Measurements from ENCODE around the gene WWOX.

Gene WWOX

GRCh38 chr16:78903843-78904242 lies 804.4 kb downstream of the WWOX start:
- H3K9me2 ChIP-seq (replicated peaks; ENCODE audit: insufficient read depth, low read length), result no peaks in the 10 kb centered on the region
- no peak overlapping the region for H2AFZ ChIP-seq (ENCODE audit: low read length)
- no peaks in the 10 kb centered on the region for H4K20me1 ChIP-seq (ENCODE audit: insufficient read depth, low read length)
- no peak overlapping the region for H3K4me3 ChIP-seq (ENCODE audit: low read length)
- H3K4me2 ChIP-seq (ENCODE audit: low read depth, low read length), result no peak overlapping the region
- no peak for TF ChIP-seq CTCF (IDR thresholded peaks at IDR 0.05; ENCODE audit: low read length)
- TF ChIP-seq EZH2phosphoT487 (IDR thresholded peaks at IDR 0.05; ENCODE audit: low read length), result no peak
- no peak for TF ChIP-seq EZH2 (optimal IDR thresholded peaks at IDR 0.05; ENCODE audit: low read depth, low read length)
- no peaks in the 10 kb centered on the region for H3K79me2 ChIP-seq (ENCODE audit: low read length)
- H3K4me1 ChIP-seq (ENCODE audit: low read length), result no peaks in the 10 kb centered on the region
- no peaks in the 10 kb centered on the region for H3F3A ChIP-seq (ENCODE audit: insufficient read depth, low read length)
- no peak for DNase-seq
- H3K27ac ChIP-seq (ENCODE audit: low read length), result no peak overlapping the region
- no peak overlapping the region for H3K9ac ChIP-seq (ENCODE audit: low read length)
- no peaks in the 10 kb centered on the region for H3K36me3 ChIP-seq (replicated peaks; ENCODE audit: insufficient read depth, low read length)
- H3K27me3 ChIP-seq (replicated peaks; ENCODE audit: insufficient read depth, low read length), result no peaks in the 10 kb centered on the region
- no peaks in the 10 kb centered on the region for H3K9me3 ChIP-seq (replicated peaks; ENCODE audit: insufficient read depth, low read length)

GRCh38 chr16:78906135-78906534 lies 806.7 kb downstream of the WWOX start:
- H3K4me3 ChIP-seq (ENCODE audit: low read length), result no peak overlapping the region
- H2AFZ ChIP-seq (ENCODE audit: low read length), result no peak overlapping the region
- DNase-seq, result no peak
- H3F3A ChIP-seq (ENCODE audit: insufficient read depth, low read length), result no peaks in the 10 kb centered on the region
- H3K9ac ChIP-seq (ENCODE audit: low read length), result no peak overlapping the region
- H3K27me3 ChIP-seq (replicated peaks; ENCODE audit: insufficient read depth, low read length), result no peaks in the 10 kb centered on the region
- H3K9me2 ChIP-seq (replicated peaks; ENCODE audit: insufficient read depth, low read length), result no peaks in the 10 kb centered on the region
- H4K20me1 ChIP-seq (ENCODE audit: insufficient read depth, low read length), result no peaks in the 10 kb centered on the region
- H3K36me3 ChIP-seq (replicated peaks; ENCODE audit: insufficient read depth, low read length), result no peaks in the 10 kb centered on the region
- H3K4me2 ChIP-seq (ENCODE audit: low read depth, low read length), result no peak overlapping the region
- H3K79me2 ChIP-seq (ENCODE audit: low read length), result no peaks in the 10 kb centered on the region
- H3K27ac ChIP-seq (ENCODE audit: low read length), result no peak overlapping the region
- TF ChIP-seq CTCF (IDR thresholded peaks at IDR 0.05; ENCODE audit: low read length) (no peak), EZH2phosphoT487 (IDR thresholded peaks at IDR 0.05; ENCODE audit: low read length) (no peak), EZH2 (optimal IDR thresholded peaks at IDR 0.05; ENCODE audit: low read depth, low read length) (no peak)
- H3K9me3 ChIP-seq (replicated peaks; ENCODE audit: insufficient read depth, low read length), result no peaks in the 10 kb centered on the region
- no peaks in the 10 kb centered on the region for H3K4me1 ChIP-seq (ENCODE audit: low read length)

GRCh38 chr16:78909226-78909625 lies 809.8 kb downstream of the WWOX start:
- DNase-seq, result no peak
- Histone ChIP-seq H3K27ac (ENCODE audit: low read length) (no peak overlapping the region), H3K9me3 (replicated peaks; ENCODE audit: insufficient read depth, low read length) (no peaks in the 10 kb centered on the region), H3K4me1 (ENCODE audit: low read length) (no peaks in the 10 kb centered on the region), H3K4me2 (ENCODE audit: low read depth, low read length) (no peak overlapping the region), H4K20me1 (ENCODE audit: insufficient read depth, low read length) (no peaks in the 10 kb centered on the region), H3K9ac (ENCODE audit: low read length) (no peak overlapping the region), H3K4me3 (ENCODE audit: low read length) (no peak overlapping the region), H3K9me2 (replicated peaks; ENCODE audit: insufficient read depth, low read length) (no peaks in the 10 kb centered on the region), H3K79me2 (ENCODE audit: low read length) (no peaks in the 10 kb centered on the region), H3K27me3 (replicated peaks; ENCODE audit: insufficient read depth, low read length) (no peaks in the 10 kb centered on the region), H3K36me3 (replicated peaks; ENCODE audit: insufficient read depth, low read length) (no peaks in the 10 kb centered on the region), H2AFZ (ENCODE audit: low read length) (no peak overlapping the region), H3F3A (ENCODE audit: insufficient read depth, low read length) (no peaks in the 10 kb centered on the region)
- no peak for TF ChIP-seq EZH2phosphoT487 (IDR thresholded peaks at IDR 0.05; ENCODE audit: low read length)
- no peak for TF ChIP-seq EZH2 (optimal IDR thresholded peaks at IDR 0.05; ENCODE audit: low read depth, low read length)
- TF ChIP-seq CTCF (IDR thresholded peaks at IDR 0.05; ENCODE audit: low read length), result no peak

Data from MM.1S (cell line).